Epidermal melanocyte (primary cell): ENCODE measurements around the gene OXGR1.
A peak's percentile ranks its signal among the peaks of the same experiment; 100 is the strongest.
"Not testable (repeated sequence)": the region's sequence is repeated elsewhere in the genome, so short reads cannot be mapped to it uniquely, and the experiment has no call there.

Experiments
- DNase-seq: peaks from one replicate; pipeline ENCODE4 v3.0.0; 2011; ENCODE audit warnings: low spot score; ENCODE audit not compliant: insufficient read length

The OXGR1 gene

GRCh38 chr13:96994017-96994857, at the start of gene OXGR1:
OXGR1 (minus strand) TSS chr13:96994476; CDS start chr13:96987759, 6,717 bp downstream.
- no peak for DNase-seq

- no peak for DNase-seq
These were observed 49.0 kb upstream of the OXGR1 start for GRCh38 chr13:97043302-97043701.

GRCh38 chr13:97030705-97031452, 36.6 kb upstream of the OXGR1 start:
- DNase-seq = no peak

GRCh38 chr13:97028441-97029299, 34.4 kb upstream of the OXGR1 start:
- DNase-seq = peak; percentile 30

DNA sequence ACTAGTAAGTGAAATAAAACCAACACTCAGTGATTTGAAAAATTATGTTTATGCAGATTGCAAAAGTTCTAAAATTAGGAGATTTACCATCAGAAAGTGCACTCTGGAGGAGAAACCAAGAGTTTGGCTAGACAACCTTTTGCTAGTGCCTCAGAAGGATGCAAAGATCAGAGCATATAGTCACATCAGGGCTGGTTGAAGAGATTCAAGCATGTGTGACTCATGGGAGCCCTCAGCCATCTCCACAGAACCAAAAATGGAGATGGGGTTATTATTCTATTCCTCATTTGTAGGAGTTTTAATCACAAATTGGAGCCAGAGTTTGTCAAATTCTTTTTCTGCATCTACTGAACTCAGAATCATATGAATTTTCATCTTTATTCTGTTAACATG, 32.9 kb upstream of the OXGR1 start:
- DNase-seq = no peak

DNA sequence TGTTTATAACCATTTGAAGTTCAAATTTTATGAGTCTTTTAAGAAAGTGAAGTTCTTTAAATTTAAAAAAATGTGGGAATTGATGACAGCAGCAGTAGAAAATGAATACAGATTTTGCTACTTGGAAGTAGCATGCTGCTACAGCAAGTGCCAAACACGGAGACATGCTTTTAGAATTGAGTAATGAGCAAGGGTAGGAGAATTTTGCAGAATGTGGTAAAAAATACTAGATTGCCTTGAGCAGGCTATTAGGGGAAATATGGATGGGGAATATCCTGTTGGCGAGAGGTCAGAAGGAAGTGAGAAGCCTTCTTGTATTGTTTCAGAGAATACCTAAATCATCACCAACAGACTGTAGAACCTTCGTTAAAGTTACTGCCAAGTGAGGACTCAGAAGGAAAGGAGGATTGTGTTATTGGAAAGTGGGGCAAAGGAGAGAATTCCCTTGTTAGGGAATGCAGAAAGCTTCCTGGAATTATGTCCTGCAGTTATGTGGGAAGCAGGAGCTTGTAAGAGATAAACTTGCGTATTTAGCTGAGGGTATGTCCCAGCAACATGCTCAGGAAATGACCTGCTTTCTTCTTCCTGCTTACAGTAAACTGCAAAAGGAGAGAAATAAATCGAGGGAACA, 32.4 kb upstream of the OXGR1 start:
- DNase-seq = no peak

DNA sequence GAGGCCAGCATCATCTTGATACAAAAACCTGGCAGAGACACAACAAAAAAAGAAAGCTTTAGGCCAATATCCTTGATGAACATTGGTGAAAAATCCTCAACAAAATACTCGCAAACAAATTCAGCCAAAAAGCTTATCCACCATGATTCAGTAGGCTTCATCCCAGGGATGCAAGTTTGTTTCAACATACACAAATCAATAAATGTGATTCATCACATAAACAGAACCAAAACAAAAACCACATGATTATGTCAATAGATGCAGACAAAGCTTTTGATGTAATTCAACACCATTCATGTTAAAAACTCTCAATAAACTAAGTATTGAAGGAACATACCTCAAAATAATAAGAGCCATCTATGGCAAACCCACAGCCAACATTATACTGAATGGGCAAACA, 29.5 kb upstream of the OXGR1 start:
- not testable (repeated sequence) for DNase-seq

DNA sequence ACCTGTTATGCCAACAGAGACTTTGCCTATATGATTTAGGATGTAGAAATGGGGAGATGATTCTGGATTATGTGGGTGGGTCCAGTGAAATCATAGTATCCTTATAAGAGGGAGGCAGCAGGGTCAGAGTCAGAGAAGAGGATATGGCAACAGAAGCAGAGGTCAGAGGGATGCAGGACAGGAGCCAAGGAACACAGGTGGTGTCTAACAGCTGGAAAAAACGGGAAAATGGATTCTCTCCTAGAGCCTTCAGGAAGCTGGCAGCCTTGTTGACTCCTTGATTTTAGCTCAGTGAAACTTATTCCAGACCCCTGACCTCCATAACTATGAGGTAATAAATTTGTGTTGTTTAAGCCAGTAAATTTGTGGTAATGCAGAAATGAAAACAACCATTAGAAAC, 28.8 kb upstream of the OXGR1 start:
- no peak for DNase-seq

GRCh38 chr13:97021241-97021640, 27.0 kb upstream of the OXGR1 start:
- no peak for DNase-seq

- no peak for DNase-seq
These were observed 26.5 kb upstream of the OXGR1 start for GRCh38 chr13:97020689-97021240.

DNA sequence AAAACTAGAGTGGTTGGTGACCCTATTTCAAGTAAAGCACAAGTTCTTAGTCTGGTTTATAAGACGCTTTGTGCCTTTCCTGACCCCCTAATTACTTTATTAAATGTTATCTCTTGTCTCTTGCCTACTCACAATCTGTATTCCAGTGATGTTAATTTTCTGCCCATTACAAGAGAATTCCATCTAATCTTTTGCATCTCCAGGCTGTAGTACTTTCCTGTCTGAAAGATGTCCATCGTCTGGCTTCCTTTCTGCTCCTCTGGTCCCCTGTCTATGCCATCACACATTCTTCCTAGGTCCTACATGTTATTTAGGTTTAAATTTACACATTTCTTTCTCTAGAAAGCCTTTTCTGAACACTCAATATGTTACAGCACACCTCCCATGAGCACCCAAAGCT, 25.9 kb upstream of the OXGR1 start:
- DNase-seq = no peak

DNA sequence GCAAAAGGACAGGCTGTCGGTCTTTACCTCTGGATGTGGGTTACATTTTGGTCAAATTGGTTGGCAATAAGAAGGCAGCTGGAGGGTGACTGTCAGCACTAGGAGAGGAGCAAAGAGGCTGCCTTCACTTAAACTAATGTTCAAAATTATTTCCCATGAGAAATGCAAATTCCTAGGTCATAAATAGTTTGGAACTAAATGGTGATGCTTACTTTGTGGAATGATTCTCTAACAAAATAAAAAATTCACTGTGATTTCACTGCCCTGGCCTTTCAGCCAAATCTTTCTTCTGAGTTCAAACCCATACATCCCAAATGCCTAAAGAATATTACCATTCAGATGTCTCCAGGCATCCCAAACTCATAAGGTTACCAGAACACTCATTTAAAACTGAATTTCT, 25.0 kb upstream of the OXGR1 start:
- no peak for DNase-seq

DNA sequence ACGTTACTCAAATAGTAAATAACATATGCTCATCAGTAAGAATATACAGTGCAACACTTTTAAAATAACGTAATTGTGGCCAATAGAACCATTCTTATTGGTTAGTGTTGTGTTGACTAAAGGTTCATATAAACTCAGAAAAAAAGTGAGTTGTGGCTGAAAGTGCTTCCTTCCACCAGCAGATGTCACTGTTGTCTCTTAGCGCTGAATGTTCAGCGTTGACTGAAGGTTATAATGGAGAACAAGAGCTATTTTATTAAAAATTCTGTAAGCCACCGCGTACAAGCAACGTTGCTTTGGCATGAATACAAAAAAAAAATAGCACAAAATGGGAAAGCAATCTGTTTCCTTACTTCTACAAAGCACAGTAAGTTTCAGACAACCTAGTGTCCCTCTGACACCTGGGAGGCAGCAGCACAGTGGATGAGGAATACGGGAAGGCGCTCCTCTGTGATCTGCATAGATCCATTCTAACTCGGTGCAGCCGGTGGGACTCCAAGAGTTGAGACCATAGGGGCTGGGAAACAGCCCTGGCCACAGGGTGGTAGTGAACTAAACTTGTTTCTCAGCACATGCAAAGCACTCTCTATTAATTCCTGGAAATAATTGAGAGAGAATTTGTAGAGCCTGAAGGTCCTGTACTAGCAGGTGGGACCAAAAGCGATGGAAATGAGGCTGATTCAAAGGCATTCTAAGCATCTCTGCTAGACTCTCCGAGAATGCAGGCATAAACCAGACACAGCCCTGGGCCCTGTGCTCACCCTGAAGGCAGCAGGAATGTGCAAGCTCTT, 23.9 kb upstream of the OXGR1 start:
- no peak for DNase-seq

DNA sequence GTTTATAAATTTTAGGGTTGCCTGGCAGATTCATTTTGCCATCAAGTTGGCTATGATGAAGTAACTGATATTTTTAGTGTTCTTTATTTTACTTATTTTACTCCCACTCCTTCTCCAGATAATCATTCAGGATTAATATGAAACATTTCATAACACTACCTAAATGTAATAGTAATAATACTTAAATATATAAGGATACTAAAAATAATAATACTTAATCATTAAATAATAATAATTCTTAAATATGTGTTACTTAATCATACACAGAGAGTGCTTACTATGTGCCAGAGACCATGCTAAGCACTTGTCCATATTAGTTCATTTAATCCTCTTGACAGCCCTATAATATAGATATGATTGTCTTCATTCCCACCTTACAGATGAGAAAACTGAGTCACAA, 23.0 kb upstream of the OXGR1 start:
- DNase-seq = no peak

DNA sequence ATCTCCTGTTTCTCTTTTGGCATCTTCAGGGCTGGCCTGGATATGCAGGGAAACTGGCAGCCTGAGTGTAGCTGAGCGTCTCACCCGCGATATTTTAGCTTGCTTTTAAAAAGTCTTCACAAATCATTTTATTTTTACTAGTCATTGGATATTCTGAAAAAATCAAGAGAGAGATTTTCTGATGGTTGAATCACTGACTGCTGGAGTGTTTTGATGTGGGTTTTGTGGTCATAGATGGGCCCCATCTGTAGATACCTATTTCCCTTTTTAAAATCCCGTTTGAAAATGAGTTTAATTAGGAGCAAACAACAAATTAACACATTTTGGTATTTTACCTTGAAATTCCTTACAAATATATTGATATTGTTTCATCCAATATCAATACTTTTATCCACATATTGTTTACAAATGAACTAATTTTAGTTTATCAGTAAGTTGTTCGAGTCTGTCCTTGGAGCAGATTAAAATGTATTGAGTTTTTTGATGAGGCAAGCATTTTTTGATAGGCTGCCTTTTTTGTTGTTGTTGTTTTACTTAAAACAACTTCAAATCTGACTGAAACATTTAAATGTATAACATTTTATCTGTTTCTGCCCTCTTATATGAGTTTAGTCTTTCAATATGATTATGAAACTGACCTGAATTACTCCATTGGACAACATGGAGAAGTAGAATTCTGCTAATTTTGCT, 21.5 kb upstream of the OXGR1 start:
- no peak for DNase-seq

DNA sequence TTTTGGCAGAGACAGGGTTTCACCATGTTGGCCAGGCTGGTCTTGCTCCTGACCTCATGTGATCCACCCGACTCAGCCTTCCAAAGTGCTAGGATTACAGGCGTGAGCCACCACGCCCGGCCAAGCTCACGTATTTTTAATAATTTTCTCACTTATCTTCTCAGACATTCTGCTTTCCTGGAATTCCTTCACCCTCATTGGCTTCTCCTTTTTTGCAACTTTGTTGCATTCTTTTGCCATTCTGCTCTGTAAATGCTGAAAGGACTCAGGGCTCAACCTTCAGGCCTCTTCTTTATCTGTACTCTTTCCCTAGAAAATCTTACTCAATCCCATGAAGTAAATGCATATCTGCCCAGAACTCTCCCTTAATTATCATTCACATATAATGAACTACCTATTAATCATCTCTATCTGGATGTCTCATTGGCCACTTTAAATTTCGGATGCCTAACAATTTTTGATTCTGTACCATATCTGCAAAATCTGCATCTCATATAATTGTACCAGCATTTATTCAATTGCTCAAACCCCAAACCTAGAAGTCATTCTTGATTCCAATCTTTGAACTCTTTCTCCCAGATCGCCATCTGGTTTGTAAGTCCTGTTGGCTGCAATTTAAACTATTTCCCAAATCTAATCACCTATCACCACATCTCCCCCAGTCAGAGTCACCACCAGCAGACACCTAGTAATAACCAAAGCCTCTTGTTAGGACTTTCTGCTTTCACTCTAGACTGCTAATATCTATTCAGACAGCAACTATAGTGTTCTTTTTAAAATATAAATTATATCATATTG, 18.2 kb upstream of the OXGR1 start:
- no peak for DNase-seq

DNA sequence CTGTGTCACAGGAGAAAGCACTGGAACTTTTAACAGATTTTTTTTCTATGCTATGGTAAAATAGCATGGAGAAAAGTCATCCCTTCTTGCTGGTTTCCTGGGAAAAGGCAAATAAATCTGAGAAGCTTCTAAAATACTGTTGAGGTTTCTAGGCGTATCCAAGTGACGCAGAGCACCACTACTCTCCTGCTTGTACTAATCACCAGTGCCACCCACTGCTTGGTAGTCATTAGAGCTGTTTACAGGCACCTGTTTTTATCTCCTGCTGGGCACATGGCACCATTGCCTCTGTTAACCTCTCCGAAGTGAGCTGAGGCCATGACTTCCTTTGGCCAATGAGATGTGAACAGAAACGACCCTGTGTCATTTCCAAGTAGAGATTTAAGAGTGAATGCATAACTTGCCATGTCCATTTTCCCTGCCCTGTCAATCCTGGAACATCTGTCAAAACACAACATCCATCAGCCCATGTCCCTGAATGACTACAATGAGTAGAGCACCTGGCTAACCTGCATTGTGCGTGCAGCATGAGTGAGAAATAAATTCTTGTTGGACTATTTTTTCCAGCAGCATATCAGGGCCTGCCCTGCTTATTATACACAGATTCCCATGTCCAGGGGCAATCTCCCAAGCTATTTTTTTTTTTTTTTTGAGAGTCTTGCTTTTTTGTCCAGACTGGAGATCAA, 17.3 kb upstream of the OXGR1 start:
- no peak for DNase-seq

DNA sequence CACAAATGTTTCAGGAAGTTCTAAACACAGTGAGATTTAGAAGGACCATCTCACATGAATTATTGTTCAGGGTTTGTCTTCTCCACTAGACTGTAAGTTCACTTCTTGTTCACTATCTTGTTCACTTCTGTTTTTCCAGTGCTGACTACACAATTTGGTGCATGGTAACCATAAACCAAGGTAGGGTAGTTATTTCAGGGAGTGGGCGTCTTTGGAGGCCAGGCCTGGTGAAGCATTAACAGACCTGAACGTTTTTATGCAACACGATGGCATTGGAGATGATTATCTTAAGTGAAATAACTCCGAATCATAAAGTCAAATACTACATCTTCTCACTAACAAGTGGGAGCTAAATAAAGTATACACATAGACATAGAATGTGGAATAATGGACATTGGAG, 14.4 kb upstream of the OXGR1 start:
- DNase-seq = no peak
